Osteocyte (in vitro differentiated cells): ENCODE measurements around the gene FGF3. TPM values are rescaled to one million over a fixed set of nuclear protein-coding genes. Genes with fewer than 3 reads are reported as not detected.

ENCODE experiments used
- DNase-seq: peaks from one replicate; pipeline ENCODE4 v3.0.0; 2021; ENCODE audit warnings: mixed read lengths; ENCODE audit not compliant: unreplicated experiment; ENCODE audit errors: extremely low spot score
- H3K27ac Mint-ChIP-seq: one replicate; pipeline ENCODE4 v1.8.0; 2021; ENCODE audit warnings: mild to moderate bottlenecking, mixed read lengths; ENCODE audit not compliant: unreplicated experiment
- H3K27me3 Mint-ChIP-seq: one replicate; pipeline ENCODE4 v1.8.0; 2021; ENCODE audit warnings: mixed read lengths; ENCODE audit not compliant: unreplicated experiment
- H3K36me3 Mint-ChIP-seq: one replicate; pipeline ENCODE4 v1.8.0; 2021; ENCODE audit warnings: mixed read lengths; ENCODE audit not compliant: unreplicated experiment
- H3K4me1 Mint-ChIP-seq: one replicate; pipeline ENCODE4 v1.8.0; 2021; ENCODE audit warnings: mixed read lengths; ENCODE audit not compliant: unreplicated experiment
- H3K4me3 Mint-ChIP-seq: one replicate; pipeline ENCODE4 v1.8.0; 2021; ENCODE audit warnings: mild to moderate bottlenecking, moderate library complexity, mixed read lengths; ENCODE audit not compliant: unreplicated experiment
- H3K9me3 Mint-ChIP-seq: one replicate; pipeline ENCODE4 v1.8.0; 2021; ENCODE audit warnings: mixed read lengths; ENCODE audit not compliant: unreplicated experiment
- CTCF ChIP-seq: fragments of 200-600 bp; sonication (generic); IDR thresholded peaks from 2 replicates; pipeline ENCODE4 v1.5.0; 2021; ENCODE audit warnings: antibody characterized with exemption, mild to moderate bottlenecking, moderate library complexity
- total RNA-seq: library from RNA; stranded (reverse); gene quantifications from 2 replicates; pipeline ENCODE4 v1.2.1, GENCODE V29; 2021

Gene FGF3
- total RNA-seq, 1 donor from 2014 or later = 2.5 TPM

- Mint-ChIP-seq H3K9me3 (no peaks in the 10 kb centered on the region), H3K27me3 (peaks cover 49% of the 10 kb centered on the region), H3K27ac (no peak overlapping the region), H3K4me3 (no peak overlapping the region), H3K4me1 (no peaks in the 10 kb centered on the region), H3K36me3 (no peaks in the 10 kb centered on the region)
- DNase-seq = no peak
- TF ChIP-seq CTCF = no peak
Measured at GRCh38 chr11:69778373-69778772, 40.8 kb downstream of the FGF3 start.

GRCh38 chr11:69775163-69775755, 44.0 kb downstream of the FGF3 start, which contains the start of gene FGF4:
FGF4 (minus strand) TSS chr11:69775341; CDS start chr11:69775084, 257 bp downstream.
- Mint-ChIP-seq H3K4me1 (no peaks in the 10 kb centered on the region), H3K27ac (no peak within 1 kb of the TSS), H3K9me3 (no peaks in the 10 kb centered on the region)

GRCh38 chr11:69774354-69775162, 44.7 kb downstream of the FGF3 start:
- H3K4me3 Mint-ChIP-seq = no peak overlapping the region
- H3K27me3 Mint-ChIP-seq = peaks cover 64% of the 10 kb centered on the region
- no peak for TF ChIP-seq CTCF
- peaks cover 1% of the 10 kb centered on the region for H3K9me3 Mint-ChIP-seq
- H3K36me3 Mint-ChIP-seq = peaks cover 2% of the 10 kb centered on the region
- H3K27ac Mint-ChIP-seq = no peak overlapping the region
- no peak for DNase-seq
- H3K4me1 Mint-ChIP-seq = no peaks in the 10 kb centered on the region

More at GRCh38 chr11:69775163-69775755, 44.0 kb downstream of the FGF3 start, which contains the start of gene FGF4:
- H3K36me3 Mint-ChIP-seq = peaks cover 2% of the 10 kb centered on the region
- no peak for DNase-seq
- no peak for TF ChIP-seq CTCF
- H3K4me3 Mint-ChIP-seq = no peak within 1 kb of the TSS
- H3K27me3 Mint-ChIP-seq = peaks cover 67% of the 10 kb centered on the region

GRCh38 chr11:69773626-69774353, 45.4 kb downstream of the FGF3 start:
- no peak for TF ChIP-seq CTCF
- Mint-ChIP-seq H3K27ac (no peak overlapping the region), H3K4me3 (no peak overlapping the region), H3K9me3 (peaks cover 4% of the 10 kb centered on the region), H3K36me3 (peaks cover 2% of the 10 kb centered on the region), H3K4me1 (no peaks in the 10 kb centered on the region), H3K27me3 (peaks cover 66% of the 10 kb centered on the region)
- no peak for DNase-seq

GRCh38 chr11:69771466-69771865, 47.8 kb downstream of the FGF3 start:
- DNase-seq = no peak
- Mint-ChIP-seq H3K27ac (no peak overlapping the region), H3K27me3 (peaks cover 60% of the 10 kb centered on the region), H3K4me3 (no peak overlapping the region), H3K4me1 (no peaks in the 10 kb centered on the region), H3K9me3 (peaks cover 4% of the 10 kb centered on the region), H3K36me3 (peaks cover 2% of the 10 kb centered on the region)
- no peak for TF ChIP-seq CTCF
